HEK293T (cell line): ENCODE measurements around the gene CCND1.

Experiments
- CTCF ChIA-PET: fragments of 350-600 bp; formaldehyde crosslinking; extraction: SDS; loops from one replicate; lab custom pipeline; 2021; ENCODE audit warnings: antibody characterized with exemption, inconsistent platforms; lab: Yijun Ruan, JAX
- POLR2A ChIA-PET: fragments of 350-600 bp; formaldehyde crosslinking; extraction: SDS; loops from one replicate; lab custom pipeline; 2020; ENCODE audit warnings: antibody characterized with exemption, inconsistent platforms; lab: Yijun Ruan, JAX
- DNase-seq: peaks from one replicate; pipeline ENCODE4 v3.0.0; 2012; ENCODE audit warnings: mixed read lengths; ENCODE audit errors: extremely low spot score
- ARNT ChIP-seq: fragments of 450-650 bp; IDR thresholded peaks from 2 replicates; pipeline ENCODE4 v1.6.1; 2017; ENCODE audit warnings: mild to moderate bottlenecking
- BHLHE40 ChIP-seq: fragments of 450-650 bp; IDR thresholded peaks from 2 replicates; pipeline ENCODE4 v1.6.1; 2016; ENCODE audit warnings: mild to moderate bottlenecking, moderate library complexity, borderline replicate concordance
- CTBP1 ChIP-seq: fragments of 450-650 bp; IDR thresholded peaks from 2 replicates; pipeline ENCODE4 v1.6.1; 2016; ENCODE audit warnings: borderline replicate concordance
- ELF4 ChIP-seq: fragments of 450-650 bp; IDR thresholded peaks from 2 replicates; pipeline ENCODE4 v1.6.1; 2017; ENCODE audit warnings: antibody characterized with exemption
- FOXA1 ChIP-seq: fragments of 450-650 bp; IDR thresholded peaks from 2 replicates; pipeline ENCODE4 v1.6.1; 2016; ENCODE audit warnings: mild to moderate bottlenecking
- FOXK2 ChIP-seq: fragments of 450-650 bp; IDR thresholded peaks from 2 replicates; pipeline ENCODE4 v1.6.1; 2016; ENCODE audit warnings: mild to moderate bottlenecking
- FOXM1 ChIP-seq: fragments of 450-650 bp; IDR thresholded peaks from 2 replicates; pipeline ENCODE4 v1.6.1; 2017; ENCODE audit warnings: mild to moderate bottlenecking, borderline replicate concordance
- HDGF ChIP-seq: fragments of 450-650 bp; IDR thresholded peaks from 2 replicates; pipeline ENCODE4 v1.6.1; 2017; ENCODE audit warnings: antibody characterized with exemption, borderline replicate concordance
- L3MBTL2 ChIP-seq: fragments of 450-650 bp; conservative IDR thresholded peaks from 2 replicates; pipeline ENCODE4 v1.6.1; 2016; ENCODE audit warnings: mild to moderate bottlenecking
- LEF1 ChIP-seq: fragments of 450-650 bp; IDR thresholded peaks from 2 replicates; pipeline ENCODE4 v1.6.1; 2017; ENCODE audit warnings: mild to moderate bottlenecking, borderline replicate concordance
- NFRKB ChIP-seq: fragments of 450-650 bp; IDR thresholded peaks from 2 replicates; pipeline ENCODE4 v1.6.1; 2016; ENCODE audit warnings: mild to moderate bottlenecking, moderate library complexity
- PKNOX1 ChIP-seq: fragments of 450-650 bp; IDR thresholded peaks from 2 replicates; pipeline ENCODE4 v1.6.1; 2016
- SP1 ChIP-seq: fragments of 450-650 bp; IDR thresholded peaks from 2 replicates; pipeline ENCODE4 v1.6.1; 2017
- SUZ12 ChIP-seq: fragments of 450-650 bp; IDR thresholded peaks from 2 replicates; pipeline ENCODE4 v1.6.1; 2016; ENCODE audit warnings: mild to moderate bottlenecking
- TARDBP ChIP-seq: fragments of 450-650 bp; IDR thresholded peaks from 2 replicates; pipeline ENCODE4 v1.6.1; 2016
- ZNF384 ChIP-seq: fragments of 450-650 bp; IDR thresholded peaks from 2 replicates; pipeline ENCODE4 v1.6.1; 2016

Gene CCND1

DNA sequence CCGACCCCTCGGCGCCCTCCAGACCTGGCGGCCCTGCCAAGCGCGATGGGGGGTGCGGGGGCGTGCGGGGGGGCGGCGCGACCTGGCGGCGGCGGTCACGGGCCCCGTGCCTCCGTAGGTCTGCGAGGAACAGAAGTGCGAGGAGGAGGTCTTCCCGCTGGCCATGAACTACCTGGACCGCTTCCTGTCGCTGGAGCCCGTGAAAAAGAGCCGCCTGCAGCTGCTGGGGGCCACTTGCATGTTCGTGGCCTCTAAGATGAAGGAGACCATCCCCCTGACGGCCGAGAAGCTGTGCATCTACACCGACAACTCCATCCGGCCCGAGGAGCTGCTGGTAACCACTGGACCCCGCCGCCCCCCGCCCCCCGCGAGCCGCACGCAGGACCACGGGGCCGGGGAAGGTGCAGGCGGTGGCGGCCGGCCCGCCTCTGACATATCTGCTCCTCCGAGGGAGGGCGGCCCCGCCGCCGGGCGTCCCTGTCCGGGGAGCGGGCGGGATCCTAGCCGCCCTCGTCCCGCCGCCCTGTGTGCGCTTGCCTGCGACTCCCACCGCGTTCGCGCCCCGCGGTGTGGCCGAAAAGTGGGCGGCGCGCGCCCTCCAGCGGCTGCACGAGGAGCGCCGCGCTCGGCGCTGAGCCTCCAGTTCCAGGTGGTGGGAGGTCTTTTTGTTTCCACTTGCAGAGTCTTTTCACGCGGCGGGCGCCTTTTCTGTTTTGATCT, 2.1 kb downstream of the CCND1 start:
- CTCF ChIA-PET, result interaction anchor here (0.7 to 1.0 kb wide), 3 partner anchors 511 to 540 kb away, joined by 3 to 6 read pairs (median 3); no protein-coding TSS in a partner anchor
- peak; percentile 79 for DNase-seq
- TF ChIP-seq BHLHE40 (no peak), TARDBP (no peak), ZNF384 (no peak), SUZ12 (no peak), ELF4 (no peak), PKNOX1 (no peak), SP1 (no peak), FOXA1 (no peak), NFRKB (no peak), FOXM1 (no peak), LEF1 (no peak), CTBP1 (no peak; the same call in 1 of the 2 replicates), L3MBTL2 (no peak), ARNT (no peak), FOXK2 (no peak), HDGF (no peak)
- POLR2A ChIA-PET, result interaction anchor here (1.1 kb wide), 1 partner anchor 32 kb away, joined by 4 read pairs; the partner anchor contains the start of gene LTO1

GRCh38 chr11:69643646-69644045, 2.7 kb downstream of the CCND1 start:
- POLR2A ChIA-PET, result no interaction called here
- DNase-seq, result no peak
- CTCF ChIA-PET, result interaction anchor here (1.0 kb wide), 1 partner anchor 541 kb away, joined by 3 read pairs; no protein-coding TSS in a partner anchor
- TF ChIP-seq ARNT (no peak), L3MBTL2 (no peak), PKNOX1 (no peak), BHLHE40 (no peak), LEF1 (no peak)

DNA sequence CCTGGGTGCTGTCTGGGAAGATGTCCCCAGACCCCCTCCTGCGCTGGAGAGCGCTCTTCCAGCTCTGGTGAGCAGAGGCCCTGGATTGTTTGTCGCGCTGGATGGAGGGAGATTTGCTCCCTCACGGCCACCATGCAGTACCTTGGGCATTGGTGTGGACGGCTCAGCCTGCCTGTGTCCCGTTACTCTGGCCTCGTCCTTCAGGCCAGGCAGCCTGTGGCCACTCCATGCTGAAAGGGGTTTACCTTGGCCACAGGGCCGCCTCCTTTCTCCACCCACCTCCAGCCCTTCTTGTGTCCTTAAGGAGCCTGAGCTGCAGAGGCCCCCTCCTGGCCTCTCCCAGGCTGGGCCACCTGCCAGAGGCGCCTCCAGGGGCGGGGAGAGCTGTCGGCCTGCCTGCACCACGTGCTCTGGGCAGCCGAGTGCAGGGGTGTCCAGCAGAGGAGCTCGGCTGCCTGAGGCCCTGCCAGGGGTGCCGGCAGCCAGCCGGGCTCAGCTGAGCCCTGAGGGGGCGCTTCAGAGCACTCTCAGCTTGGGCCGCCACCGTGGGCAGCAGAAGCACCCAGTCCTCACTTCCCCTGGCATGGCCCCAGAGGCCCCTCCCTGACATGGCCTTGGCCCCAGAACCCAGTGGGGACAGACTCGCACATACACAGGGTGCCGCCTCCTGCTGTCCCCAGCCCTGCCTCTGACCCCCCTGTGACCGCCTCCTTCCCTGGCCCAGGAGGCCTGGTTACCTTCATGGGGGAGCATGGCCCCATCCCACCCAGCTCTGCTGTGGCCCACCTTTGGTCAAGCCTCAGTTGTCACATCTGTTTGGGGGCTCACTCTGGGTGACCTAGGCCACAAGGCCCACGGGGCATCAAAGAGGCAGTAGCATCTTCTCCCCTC, 3.4 kb downstream of the CCND1 start:
- ChIA-PET POLR2A (no interaction called here), CTCF (no interaction called here)
- DNase-seq, result no peak
- TF ChIP-seq HDGF (no peak), ELF4 (no peak), PKNOX1 (no peak), SP1 (no peak), FOXK2 (no peak), BHLHE40 (no peak), ZNF384 (no peak), NFRKB (no peak), LEF1 (no peak), CTBP1 (no peak), FOXA1 (no peak), SUZ12 (no peak), FOXM1 (no peak)

DNA sequence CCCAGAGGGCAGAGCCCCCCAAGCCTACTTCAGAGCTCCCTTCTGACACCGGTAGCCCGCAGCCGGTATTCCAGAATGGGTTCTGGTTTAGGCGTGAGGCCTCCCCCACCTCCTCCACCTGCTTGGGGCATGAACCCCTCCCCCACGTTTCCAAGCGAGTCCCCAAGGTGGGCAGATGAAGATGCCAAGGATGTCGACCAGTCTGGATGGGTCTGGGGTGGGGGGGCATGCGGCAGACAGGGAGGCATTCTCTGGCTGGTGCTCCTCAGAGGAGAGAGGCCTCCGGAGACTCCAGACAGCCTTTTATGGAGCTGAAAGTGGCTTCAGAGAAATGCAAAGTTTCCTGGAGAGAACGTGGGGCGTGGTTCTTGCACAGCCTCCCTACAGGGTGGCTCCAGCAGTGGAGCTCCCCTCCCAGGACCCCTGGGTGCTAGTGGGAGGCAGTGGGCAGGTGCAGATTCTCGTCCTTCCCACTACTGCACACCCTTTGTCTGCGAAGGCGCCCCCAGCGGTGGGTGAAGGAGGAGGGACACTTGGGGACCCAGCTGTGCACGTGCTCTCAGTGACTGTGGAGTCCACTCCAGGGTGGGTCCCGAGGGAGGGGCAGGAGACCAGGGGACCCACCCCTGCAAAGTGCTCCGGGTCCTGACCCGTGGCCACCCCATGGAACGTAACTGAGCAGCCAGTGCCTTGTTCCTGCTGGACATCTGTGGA, 4.2 kb downstream of the CCND1 start:
- ChIA-PET POLR2A (no interaction called here), CTCF (no interaction called here)
- TF ChIP-seq FOXK2 (no peak), PKNOX1 (no peak), FOXM1 (no peak), SUZ12 (no peak), NFRKB (no peak), LEF1 (no peak), ELF4 (no peak), CTBP1 (no peak), SP1 (no peak)
- DNase-seq, result no peak
